PC-9 (cell line): Measurements from ENCODE around the gene RBM38.

Experiments used
- CTCF ChIP-seq: fragments of 200-600 bp; sonication (generic); conservative IDR thresholded peaks from 2 replicates; pipeline ENCODE4 v1.6.1; 2017; ENCODE audit warnings: mixed run types, antibody characterized with exemption, mild to moderate bottlenecking, moderate library complexity
- EZH2 ChIP-seq: fragments of 200-600 bp; sonication (generic); IDR thresholded peaks from 2 replicates; pipeline ENCODE4 v1.8.0; 2017; ENCODE audit warnings: antibody characterized with exemption, low read depth

GRCh38 chr20:57417830-57418780 lies 26.9 kb downstream of the RBM38 start:
- TF ChIP-seq CTCF (no peak), EZH2 (no peak)
